Measurements from ENCODE around the gene ETV5. TPM values are rescaled to one million over a fixed set of nuclear protein-coding genes. Genes with fewer than 3 reads are reported as not detected.

ETV5 gene
- 10 to 100 TPM in 3 of 4 donors, 1 to 10 TPM in 1; 9.8 to 18.3 (median 12.2) TPM for total RNA-seq

GRCh38 chr3:186108941-186109865 lies at the start of gene ETV5:
Gene ETV5 (minus strand): TSS chr3:186109089. CDS start chr3:186105868, 3,221 bp downstream.
- Histone ChIP-seq H3K36me3 (no peaks in the 10 kb centered on the region), H3K27me3 (peaks cover 0 to 6% of the 10 kb centered on the region in 2 donors), H3K4me1 (peaks cover 0 to 36% (median 19%) of the 10 kb centered on the region in 4 donors), H3K27ac (peak within 1 kb of the TSS; percentile 40 to 86 (median 83)), H3K4me3 (peak within 1 kb of the TSS; percentile 43 to 84 (median 67)), H3K9me3 (no peaks in the 10 kb centered on the region)
- TF ChIP-seq POLR2A (IDR thresholded peaks at IDR 0.05): peak; percentile 67 to 85
- peak; percentile 28 to 74 for TF ChIP-seq EP300 (IDR thresholded peaks at IDR 0.05)
- peak in 2 of 5 experiments; percentile 35 to 46 for TF ChIP-seq CTCF (IDR thresholded peaks at IDR 0.05)
- peak; percentile 97 for DNase-seq (ENCODE audit: low spot score in 2 of 2)
- 0% methylated on average over 38 to 53 of the region's 63 CpGs for WGBS, 2 donors

GRCh38 chr3:186154641-186155040 lies 45.8 kb upstream of the ETV5 start:
- TF ChIP-seq EP300 (IDR thresholded peaks at IDR 0.05) (no peak), POLR2A (IDR thresholded peaks at IDR 0.05) (no peak), CTCF (IDR thresholded peaks at IDR 0.05) (no peak)
- H3K9me3 ChIP-seq: peaks cover 0 to 3% (median 0%) of the 10 kb centered on the region in 4 donors
- no peak for DNase-seq (ENCODE audit: low spot score in 2 of 2)
- no peak overlapping the region for H3K4me3 ChIP-seq
- no peaks in the 10 kb centered on the region for H3K4me1 ChIP-seq
- no peak overlapping the region for H3K27ac ChIP-seq
- 94 to 95% methylated on average over 2 of the region's 2 CpGs for WGBS, 2 donors
- H3K36me3 ChIP-seq: no peaks in the 10 kb centered on the region
- H3K27me3 ChIP-seq: no peaks in the 10 kb centered on the region

- DNase-seq (ENCODE audit: low spot score in 2 of 2): no peak
- TF ChIP-seq CTCF (IDR thresholded peaks at IDR 0.05): no peak
- TF ChIP-seq POLR2A (IDR thresholded peaks at IDR 0.05): no peak
- no peak for TF ChIP-seq EP300 (IDR thresholded peaks at IDR 0.05)
- Histone ChIP-seq H3K27me3 (no peaks in the 10 kb centered on the region), H3K9me3 (no peaks in the 10 kb centered on the region), H3K4me1 (no peaks in the 10 kb centered on the region), H3K36me3 (no peaks in the 10 kb centered on the region), H3K27ac (no peak overlapping the region), H3K4me3 (no peak overlapping the region)
- WGBS, 2 donors: 68 to 75% methylated on average over 9 of the region's 9 CpGs
Observed at GRCh38 chr3:186152889-186153292, 44.0 kb upstream of the ETV5 start.

GRCh38 chr3:186152361-186152798 lies 43.5 kb upstream of the ETV5 start:
- H3K36me3 ChIP-seq: no peaks in the 10 kb centered on the region
- TF ChIP-seq POLR2A (IDR thresholded peaks at IDR 0.05) (no peak), CTCF (IDR thresholded peaks at IDR 0.05) (no peak), EP300 (IDR thresholded peaks at IDR 0.05) (no peak)
- WGBS, 2 donors: 75 to 79% methylated on average over 8 of the region's 8 CpGs

More at GRCh38 chr3:186152361-186152798, 43.5 kb upstream of the ETV5 start:
- H3K4me1 ChIP-seq: no peaks in the 10 kb centered on the region
- no peaks in the 10 kb centered on the region for H3K27me3 ChIP-seq
- H3K4me3 ChIP-seq: no peak overlapping the region
- no peak for DNase-seq (ENCODE audit: low spot score in 2 of 2)
- H3K9me3 ChIP-seq: no peaks in the 10 kb centered on the region
- no peak overlapping the region for H3K27ac ChIP-seq

All from tibial nerve (tissue), 4 donors.